Measurements from ENCODE around the gene AQP5.

Gene AQP5

DNA sequence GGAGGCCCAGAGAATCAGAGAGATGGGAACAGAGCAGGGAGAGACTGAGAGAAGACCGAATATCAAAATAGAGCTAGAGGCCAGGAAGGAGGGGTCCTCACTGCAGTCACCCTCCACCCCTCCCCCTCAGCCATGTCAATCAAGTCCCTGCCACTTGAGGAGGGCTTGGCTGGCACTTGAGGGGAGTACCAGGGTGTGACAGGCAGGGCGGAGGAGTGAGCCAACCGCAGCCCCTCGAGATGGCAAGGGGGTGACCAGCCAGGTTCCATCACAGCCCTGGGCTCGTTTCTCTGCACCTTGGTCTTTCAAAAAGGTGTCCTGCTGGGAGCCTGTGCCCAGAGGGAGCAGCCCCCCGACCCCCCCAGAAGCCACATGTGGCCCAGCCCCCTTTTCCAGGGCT is 4.2 kb downstream of the AQP5 start:
- DNase-seq: no peak
- Histone ChIP-seq H3K9me3 (ENCODE audit: control insufficient read depth, low read length) (no peaks in the 10 kb centered on the region), H2BK120ac (ENCODE audit: low read depth, low read length) (no peak overlapping the region), H2BK15ac (ENCODE audit: low read depth, poor library complexity, severe bottlenecking) (no peak overlapping the region), H4K91ac (ENCODE audit: low read length) (no peak overlapping the region), H2BK5ac (ENCODE audit: low read depth, low read length, poor library complexity, severe bottlenecking) (no peak overlapping the region), H2BK12ac (ENCODE audit: low read length in 2 of 2) (no peak overlapping the region), H2AK5ac (ENCODE audit: low read length, severe bottlenecking) (no peak overlapping the region), H3K4me3 (ENCODE audit: insufficient read depth in 1 of 2, low read depth in 1 of 2, low read length in 2 of 2) (no peak overlapping the region), H4K8ac (ENCODE audit: low read length) (no peak overlapping the region), H3K27ac (ENCODE audit: low read length, poor library complexity, severe bottlenecking) (no peak overlapping the region), H3K18ac (ENCODE audit: low read depth in 1 of 2, low read length in 2 of 2) (no peak overlapping the region), H3K4me2 (ENCODE audit: low read length, poor library complexity, severe bottlenecking) (no peak overlapping the region), H3K14ac (ENCODE audit: low read length in 2 of 2) (no peak overlapping the region), H3K36me3 (ENCODE audit: control insufficient read depth in 1 of 2, insufficient read depth in 2 of 2, low read depth in 1 of 2, low read length in 2 of 2) (no peaks in the 10 kb centered on the region), H3K79me1 (replicated peaks; ENCODE audit: low read length, poor library complexity, severe bottlenecking) (no peaks in the 10 kb centered on the region), H3K4ac (ENCODE audit: low read depth in 1 of 2, low read length in 2 of 2) (no peak overlapping the region), H3K23ac (ENCODE audit: low read length in 2 of 2) (no peak overlapping the region), H2AFZ (ENCODE audit: low read depth, low read length) (no peak overlapping the region), H3K9ac (ENCODE audit: low read length) (no peak overlapping the region), H3K27me3 (ENCODE audit: control insufficient read depth in 1 of 2, insufficient read depth in 1 of 2, low read length in 2 of 2) (peaks cover 64 to 74% of the 10 kb centered on the region in 2 experiments), H3K4me1 (ENCODE audit: control insufficient read depth, insufficient read depth, low read depth, low read length) (peaks cover 34% of the 10 kb centered on the region)
- 62% methylated on average over 5 of the region's 6 CpGs for WGBS

DNA sequence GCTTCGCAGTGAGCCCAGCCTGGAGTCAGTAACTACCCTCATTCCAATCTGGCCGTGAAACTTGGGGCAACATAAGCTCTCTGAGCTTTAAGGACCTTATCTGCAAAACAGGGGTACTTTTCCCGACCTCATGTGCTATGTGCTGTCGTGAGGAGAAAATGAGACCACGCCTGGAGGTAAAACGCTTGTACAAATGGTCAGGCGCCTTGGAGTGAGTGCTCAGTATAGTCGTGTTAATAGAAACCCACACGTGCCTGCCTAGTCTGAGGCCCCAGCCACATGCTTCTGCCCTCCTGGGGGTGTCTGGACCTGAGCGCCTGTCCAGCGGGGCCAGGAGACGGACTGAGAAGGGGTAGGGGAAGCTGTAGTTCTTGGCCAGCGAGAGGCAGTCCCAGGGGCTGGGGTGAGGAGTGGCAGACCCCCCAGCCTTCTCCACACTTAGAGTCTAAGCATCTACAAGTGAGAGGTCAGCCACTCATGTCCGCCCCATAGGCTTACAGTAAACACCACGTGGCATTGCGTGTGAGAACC is 4.9 kb downstream of the AQP5 start:
- Histone ChIP-seq H3K4me3 (ENCODE audit: insufficient read depth in 1 of 2, low read depth in 1 of 2, low read length in 2 of 2) (no peak overlapping the region), H3K4me2 (ENCODE audit: low read length, poor library complexity, severe bottlenecking) (no peak overlapping the region), H3K9me3 (ENCODE audit: control insufficient read depth, low read length) (no peaks in the 10 kb centered on the region), H2BK12ac (ENCODE audit: low read length in 2 of 2) (peak overlapping the region in 1 of 2 experiments; percentile 55), H2BK5ac (ENCODE audit: low read depth, low read length, poor library complexity, severe bottlenecking) (no peak overlapping the region), H3K4ac (ENCODE audit: low read depth in 1 of 2, low read length in 2 of 2) (no peak overlapping the region), H2AFZ (ENCODE audit: low read depth, low read length) (no peak overlapping the region), H4K91ac (ENCODE audit: low read length) (no peak overlapping the region), H4K8ac (ENCODE audit: low read length) (no peak overlapping the region), H3K4me1 (ENCODE audit: control insufficient read depth, insufficient read depth, low read depth, low read length) (peaks cover 27% of the 10 kb centered on the region), H3K9ac (ENCODE audit: low read length) (no peak overlapping the region), H3K79me1 (replicated peaks; ENCODE audit: low read length, poor library complexity, severe bottlenecking) (no peaks in the 10 kb centered on the region), H2BK120ac (ENCODE audit: low read depth, low read length) (no peak overlapping the region), H3K18ac (ENCODE audit: low read depth in 1 of 2, low read length in 2 of 2) (no peak overlapping the region), H3K27me3 (ENCODE audit: control insufficient read depth in 1 of 2, insufficient read depth in 1 of 2, low read length in 2 of 2) (peaks cover 65 to 78% of the 10 kb centered on the region in 2 experiments), H3K23ac (ENCODE audit: low read length in 2 of 2) (no peak overlapping the region), H3K27ac (ENCODE audit: low read length, poor library complexity, severe bottlenecking) (no peak overlapping the region), H3K36me3 (ENCODE audit: control insufficient read depth in 1 of 2, insufficient read depth in 2 of 2, low read depth in 1 of 2, low read length in 2 of 2) (no peaks in the 10 kb centered on the region), H2BK15ac (ENCODE audit: low read depth, poor library complexity, severe bottlenecking) (no peak overlapping the region), H2AK5ac (ENCODE audit: low read length, severe bottlenecking) (no peak overlapping the region), H3K14ac (ENCODE audit: low read length in 2 of 2) (no peak overlapping the region)
- DNase-seq: no peak
- WGBS: 29% methylated on average over 15 of the region's 16 CpGs

DNA sequence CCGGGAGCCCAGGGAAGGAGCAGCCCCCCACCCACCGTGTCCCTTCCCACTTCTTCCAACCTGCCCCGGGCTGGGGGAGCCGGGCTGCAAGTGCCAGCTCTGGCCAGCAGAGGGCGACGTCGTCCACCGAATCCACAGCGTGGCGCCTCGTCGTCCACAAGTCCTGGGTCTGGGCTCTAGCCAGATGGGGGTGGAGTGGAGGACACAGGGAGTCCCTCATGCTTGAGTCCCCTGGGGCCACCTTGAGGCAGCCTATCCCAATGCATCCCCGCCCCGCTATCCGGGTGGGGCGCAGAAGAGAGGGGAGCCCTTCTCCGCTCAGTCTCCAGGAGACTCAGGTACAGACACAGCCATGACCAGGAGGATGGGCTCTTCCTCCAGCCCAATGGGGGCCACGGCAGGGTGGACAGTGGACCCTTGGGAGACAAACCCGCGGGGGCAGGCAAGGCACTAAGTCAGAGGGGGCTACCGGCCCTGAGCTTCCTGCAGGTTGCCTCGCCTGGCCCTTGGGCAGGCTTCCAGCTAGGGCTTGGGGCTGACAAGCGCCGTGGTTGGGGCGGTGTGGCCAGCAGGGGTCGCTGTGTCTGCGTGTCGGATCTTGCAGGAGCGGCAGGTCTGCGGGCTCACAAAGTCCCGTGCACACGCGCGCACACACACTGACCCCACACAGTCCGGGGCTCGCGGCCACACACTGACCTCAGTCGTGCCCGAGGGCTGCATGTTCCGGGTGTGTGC is 5.5 kb downstream of the AQP5 start:
- H3K4ac ChIP-seq (ENCODE audit: low read depth in 1 of 2, low read length in 2 of 2): peak overlapping the region in 1 of 2 experiments; percentile 1
- H3K27ac ChIP-seq (ENCODE audit: low read length, poor library complexity, severe bottlenecking): no peak overlapping the region
- peak overlapping the region; percentile 58 for H3K9ac ChIP-seq (ENCODE audit: low read length)
- peak overlapping the region; percentile 79 for H3K4me2 ChIP-seq (ENCODE audit: low read length, poor library complexity, severe bottlenecking)
- H3K14ac ChIP-seq (ENCODE audit: low read length in 2 of 2): no peak overlapping the region
- no peaks in the 10 kb centered on the region for H3K79me1 ChIP-seq (replicated peaks; ENCODE audit: low read length, poor library complexity, severe bottlenecking)
- DNase-seq: peak; percentile 84
- peaks cover 23% of the 10 kb centered on the region for H3K4me1 ChIP-seq (ENCODE audit: control insufficient read depth, insufficient read depth, low read depth, low read length)
- H2BK15ac ChIP-seq (ENCODE audit: low read depth, poor library complexity, severe bottlenecking): peak overlapping the region; percentile 74
- no peak overlapping the region for H2AK5ac ChIP-seq (ENCODE audit: low read length, severe bottlenecking)
- H2BK12ac ChIP-seq (ENCODE audit: low read length in 2 of 2): peak overlapping the region; percentile 38 to 60
- H3K27me3 ChIP-seq (ENCODE audit: control insufficient read depth in 1 of 2, insufficient read depth in 1 of 2, low read length in 2 of 2): peaks cover 69 to 77% of the 10 kb centered on the region in 2 experiments
- peak overlapping the region; percentile 64 for H4K91ac ChIP-seq (ENCODE audit: low read length)
- no peak overlapping the region for H2BK5ac ChIP-seq (ENCODE audit: low read depth, low read length, poor library complexity, severe bottlenecking)
- H3K4me3 ChIP-seq (ENCODE audit: insufficient read depth in 1 of 2, low read depth in 1 of 2, low read length in 2 of 2): peak overlapping the region in 1 of 2 experiments; percentile 76
- peak overlapping the region in 1 of 2 experiments; percentile 85 for H3K18ac ChIP-seq (ENCODE audit: low read depth in 1 of 2, low read length in 2 of 2)
- H4K8ac ChIP-seq (ENCODE audit: low read length): peak overlapping the region; percentile 59
- H3K36me3 ChIP-seq (ENCODE audit: control insufficient read depth in 1 of 2, insufficient read depth in 2 of 2, low read depth in 1 of 2, low read length in 2 of 2): no peaks in the 10 kb centered on the region
- peak overlapping the region; percentile 90 for H2AFZ ChIP-seq (ENCODE audit: low read depth, low read length)
- 1% methylated on average over 38 of the region's 40 CpGs for WGBS
- no peak overlapping the region for H2BK120ac ChIP-seq (ENCODE audit: low read depth, low read length)
- no peak overlapping the region for H3K23ac ChIP-seq (ENCODE audit: low read length in 2 of 2)
- no peaks in the 10 kb centered on the region for H3K9me3 ChIP-seq (ENCODE audit: control insufficient read depth, low read length)

DNA sequence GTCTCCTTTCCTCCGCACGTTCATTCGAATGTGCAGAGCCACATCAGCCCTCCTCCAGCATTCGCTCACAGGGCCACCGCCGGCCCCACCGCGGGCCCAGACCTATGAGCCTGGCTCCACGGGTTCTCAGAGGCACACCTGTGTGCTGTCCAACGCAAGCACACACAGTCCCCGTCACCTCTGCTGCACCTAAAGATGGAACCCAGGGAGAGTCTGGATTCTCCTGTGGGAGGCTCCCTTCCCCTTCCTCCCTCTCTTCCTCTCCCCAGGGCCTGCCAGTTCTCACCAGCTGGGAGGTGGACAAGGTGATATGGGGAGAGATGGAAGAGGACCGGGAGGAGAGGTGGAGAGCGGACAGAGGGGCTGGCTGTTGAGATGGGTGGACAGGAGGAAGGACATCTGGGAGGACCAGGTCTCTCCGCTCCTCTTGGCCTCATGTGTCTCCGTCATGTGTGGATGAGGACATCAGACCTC is 6.1 kb downstream of the AQP5 start:
- no peak overlapping the region for H4K91ac ChIP-seq (ENCODE audit: low read length)
- H2BK5ac ChIP-seq (ENCODE audit: low read depth, low read length, poor library complexity, severe bottlenecking): no peak overlapping the region
- H2AK5ac ChIP-seq (ENCODE audit: low read length, severe bottlenecking): no peak overlapping the region
- H3K4me2 ChIP-seq (ENCODE audit: low read length, poor library complexity, severe bottlenecking): peak overlapping the region; percentile 52
- H3K27me3 ChIP-seq (ENCODE audit: control insufficient read depth in 1 of 2, insufficient read depth in 1 of 2, low read length in 2 of 2): peaks cover 69 to 75% of the 10 kb centered on the region in 2 experiments
- H2BK15ac ChIP-seq (ENCODE audit: low read depth, poor library complexity, severe bottlenecking): no peak overlapping the region
- no peak overlapping the region for H3K14ac ChIP-seq (ENCODE audit: low read length in 2 of 2)
- WGBS: 43% methylated on average over 13 of the region's 15 CpGs
- peaks cover 21% of the 10 kb centered on the region for H3K4me1 ChIP-seq (ENCODE audit: control insufficient read depth, insufficient read depth, low read depth, low read length)
- H3K4me3 ChIP-seq (ENCODE audit: insufficient read depth in 1 of 2, low read depth in 1 of 2, low read length in 2 of 2): peak overlapping the region in 1 of 2 experiments; percentile 76
- no peaks in the 10 kb centered on the region for H3K36me3 ChIP-seq (ENCODE audit: control insufficient read depth in 1 of 2, insufficient read depth in 2 of 2, low read depth in 1 of 2, low read length in 2 of 2)
- H3K9ac ChIP-seq (ENCODE audit: low read length): peak overlapping the region; percentile 58
- no peak overlapping the region for H3K27ac ChIP-seq (ENCODE audit: low read length, poor library complexity, severe bottlenecking)
- no peak overlapping the region for H3K23ac ChIP-seq (ENCODE audit: low read length in 2 of 2)
- H2AFZ ChIP-seq (ENCODE audit: low read depth, low read length): no peak overlapping the region
- DNase-seq: no peak
- peak overlapping the region in 1 of 2 experiments; percentile 1 for H3K4ac ChIP-seq (ENCODE audit: low read depth in 1 of 2, low read length in 2 of 2)
- no peak overlapping the region for H2BK12ac ChIP-seq (ENCODE audit: low read length in 2 of 2)
- H3K79me1 ChIP-seq (replicated peaks; ENCODE audit: low read length, poor library complexity, severe bottlenecking): no peaks in the 10 kb centered on the region
- no peak overlapping the region for H2BK120ac ChIP-seq (ENCODE audit: low read depth, low read length)
- no peaks in the 10 kb centered on the region for H3K9me3 ChIP-seq (ENCODE audit: control insufficient read depth, low read length)
- peak overlapping the region; percentile 4 for H4K8ac ChIP-seq (ENCODE audit: low read length)
- no peak overlapping the region for H3K18ac ChIP-seq (ENCODE audit: low read depth in 1 of 2, low read length in 2 of 2)

Measured in mesenchymal stem cell (in vitro differentiated cells and primary cell).